HL-60 (cell line): ENCODE data around the gene CRYGB.

Source experiments
- DNase-seq, 2 experiments: peaks; one replicate each; pipeline ENCODE4 v3.0.0-alpha.2; 2010 to 2020; ENCODE audit warnings: low read depth in 1 of 2, low spot score in 1 of 2
- H3K27ac ChIP-seq: fragments of 250-450 bp; sonication (Bioruptor Pico); replicated peaks from 2 replicates; pipeline ENCODE4 v1.5.1; 2020; ENCODE audit warnings: mild to moderate bottlenecking, moderate library complexity
- H3K27me3 ChIP-seq: fragments of 250-450 bp; sonication (Bioruptor Pico); 2 replicates; pipeline ENCODE4 v1.5.1; 2021; ENCODE audit warnings: mild to moderate bottlenecking, moderate library complexity; ENCODE audit not compliant: insufficient read depth, poor library complexity, severe bottlenecking
- H3K4me3 ChIP-seq: replicated peaks from 2 replicates; pipeline ENCODE4 v1.5.1; 2011; ENCODE audit warnings: mild to moderate bottlenecking, control low read depth, low read length; ENCODE audit not compliant: insufficient read depth
- GABPA ChIP-seq: IDR thresholded peaks from 2 replicates; pipeline ENCODE4 v1.6.1; 2012; ENCODE audit warnings: low read depth
- POLR2AphosphoS5 ChIP-seq: IDR thresholded peaks from 2 replicates; pipeline ENCODE4 v1.6.1; 2012; ENCODE audit warnings: low read depth
- SPI1 ChIP-seq: IDR thresholded peaks from 2 replicates; pipeline ENCODE4 v1.6.1; 2012; ENCODE audit warnings: low read depth, mild to moderate bottlenecking, borderline replicate concordance
- TF ChIP-seq, protein P1 (sequence below): IDR thresholded peaks from 2 replicates; pipeline ENCODE4 v1.6.1; 2012; ENCODE audit warnings: low read depth; ENCODE audit not compliant: insufficient replicate concordance
- TF ChIP-seq, protein P2 (sequence below): IDR thresholded peaks from one replicate; pipeline ENCODE4 v1.5.1; 2011; ENCODE audit warnings: low read length, control low read depth, inconsistent platforms; ENCODE audit not compliant: insufficient read depth

CRYGB gene

DNA sequence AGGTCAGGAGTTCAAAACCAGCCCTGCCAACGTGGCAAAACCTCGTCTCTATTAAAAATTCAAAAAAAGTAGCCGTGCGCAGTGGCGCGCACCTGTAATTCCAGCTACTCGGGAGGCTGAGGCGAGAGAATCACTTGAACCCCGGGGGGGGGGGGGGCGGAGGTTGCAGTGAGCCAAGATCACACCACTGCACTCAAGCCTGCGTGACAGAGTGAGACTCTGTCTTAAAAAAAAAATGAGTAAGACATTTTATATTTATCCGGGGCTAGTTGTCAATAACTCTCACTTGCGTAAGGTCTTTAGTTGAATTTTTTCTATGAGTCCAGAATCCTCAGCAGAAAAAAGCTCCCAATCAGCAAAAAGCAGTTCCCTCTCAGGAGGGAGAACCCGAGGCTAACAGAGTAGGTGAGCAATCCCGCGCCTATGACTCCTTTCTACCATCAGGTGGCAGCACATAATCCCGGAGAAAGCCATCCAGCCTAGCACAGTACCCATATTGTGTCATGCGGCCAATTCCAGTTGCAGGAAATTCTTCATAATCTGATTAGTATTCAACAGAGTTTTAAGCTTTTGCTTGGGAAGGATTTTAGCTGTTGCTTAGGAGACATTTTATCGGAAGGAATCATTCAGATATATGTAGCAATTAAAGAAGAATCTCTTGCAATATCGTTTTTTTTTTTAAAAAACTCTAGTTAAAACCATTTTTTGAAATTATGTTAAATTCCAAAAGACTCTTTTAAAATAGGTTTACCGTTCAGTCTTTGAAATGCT is 29.3 kb upstream of the CRYGB start:
- TF ChIP-seq, protein P1, sequence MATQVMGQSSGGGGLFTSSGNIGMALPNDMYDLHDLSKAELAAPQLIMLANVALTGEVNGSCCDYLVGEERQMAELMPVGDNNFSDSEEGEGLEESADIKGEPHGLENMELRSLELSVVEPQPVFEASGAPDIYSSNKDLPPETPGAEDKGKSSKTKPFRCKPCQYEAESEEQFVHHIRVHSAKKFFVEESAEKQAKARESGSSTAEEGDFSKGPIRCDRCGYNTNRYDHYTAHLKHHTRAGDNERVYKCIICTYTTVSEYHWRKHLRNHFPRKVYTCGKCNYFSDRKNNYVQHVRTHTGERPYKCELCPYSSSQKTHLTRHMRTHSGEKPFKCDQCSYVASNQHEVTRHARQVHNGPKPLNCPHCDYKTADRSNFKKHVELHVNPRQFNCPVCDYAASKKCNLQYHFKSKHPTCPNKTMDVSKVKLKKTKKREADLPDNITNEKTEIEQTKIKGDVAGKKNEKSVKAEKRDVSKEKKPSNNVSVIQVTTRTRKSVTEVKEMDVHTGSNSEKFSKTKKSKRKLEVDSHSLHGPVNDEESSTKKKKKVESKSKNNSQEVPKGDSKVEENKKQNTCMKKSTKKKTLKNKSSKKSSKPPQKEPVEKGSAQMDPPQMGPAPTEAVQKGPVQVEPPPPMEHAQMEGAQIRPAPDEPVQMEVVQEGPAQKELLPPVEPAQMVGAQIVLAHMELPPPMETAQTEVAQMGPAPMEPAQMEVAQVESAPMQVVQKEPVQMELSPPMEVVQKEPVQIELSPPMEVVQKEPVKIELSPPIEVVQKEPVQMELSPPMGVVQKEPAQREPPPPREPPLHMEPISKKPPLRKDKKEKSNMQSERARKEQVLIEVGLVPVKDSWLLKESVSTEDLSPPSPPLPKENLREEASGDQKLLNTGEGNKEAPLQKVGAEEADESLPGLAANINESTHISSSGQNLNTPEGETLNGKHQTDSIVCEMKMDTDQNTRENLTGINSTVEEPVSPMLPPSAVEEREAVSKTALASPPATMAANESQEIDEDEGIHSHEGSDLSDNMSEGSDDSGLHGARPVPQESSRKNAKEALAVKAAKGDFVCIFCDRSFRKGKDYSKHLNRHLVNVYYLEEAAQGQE = no peak
- TF ChIP-seq GABPA (no peak), SPI1 (no peak; the same call in 1 of the 2 replicates), POLR2AphosphoS5 (no peak)
- TF ChIP-seq, protein P2, sequence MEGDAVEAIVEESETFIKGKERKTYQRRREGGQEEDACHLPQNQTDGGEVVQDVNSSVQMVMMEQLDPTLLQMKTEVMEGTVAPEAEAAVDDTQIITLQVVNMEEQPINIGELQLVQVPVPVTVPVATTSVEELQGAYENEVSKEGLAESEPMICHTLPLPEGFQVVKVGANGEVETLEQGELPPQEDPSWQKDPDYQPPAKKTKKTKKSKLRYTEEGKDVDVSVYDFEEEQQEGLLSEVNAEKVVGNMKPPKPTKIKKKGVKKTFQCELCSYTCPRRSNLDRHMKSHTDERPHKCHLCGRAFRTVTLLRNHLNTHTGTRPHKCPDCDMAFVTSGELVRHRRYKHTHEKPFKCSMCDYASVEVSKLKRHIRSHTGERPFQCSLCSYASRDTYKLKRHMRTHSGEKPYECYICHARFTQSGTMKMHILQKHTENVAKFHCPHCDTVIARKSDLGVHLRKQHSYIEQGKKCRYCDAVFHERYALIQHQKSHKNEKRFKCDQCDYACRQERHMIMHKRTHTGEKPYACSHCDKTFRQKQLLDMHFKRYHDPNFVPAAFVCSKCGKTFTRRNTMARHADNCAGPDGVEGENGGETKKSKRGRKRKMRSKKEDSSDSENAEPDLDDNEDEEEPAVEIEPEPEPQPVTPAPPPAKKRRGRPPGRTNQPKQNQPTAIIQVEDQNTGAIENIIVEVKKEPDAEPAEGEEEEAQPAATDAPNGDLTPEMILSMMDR = peak; percentile 92
- no peak overlapping the region for H3K27ac ChIP-seq

DNA sequence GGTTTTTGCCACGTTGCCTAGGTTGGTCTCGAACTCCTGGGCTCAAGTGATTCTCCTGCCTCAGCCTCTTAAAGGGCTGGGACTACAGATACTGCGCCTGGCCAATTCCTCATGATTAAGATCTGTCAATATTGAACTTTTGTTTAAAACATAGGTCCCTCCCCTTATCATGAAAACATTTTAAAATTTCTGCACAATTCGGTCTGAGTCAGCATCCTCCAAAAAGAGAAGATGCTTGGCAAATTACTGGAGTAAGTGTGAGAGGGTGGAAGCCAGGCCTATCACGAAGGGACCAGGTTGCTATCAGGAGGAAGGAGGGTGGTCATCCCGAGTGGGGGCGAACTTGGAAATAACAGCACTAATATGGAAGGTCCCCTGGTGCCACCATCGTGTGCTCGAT is 28.2 kb upstream of the CRYGB start:
- TF ChIP-seq SPI1 (no peak), POLR2AphosphoS5 (no peak), GABPA (no peak)
- TF ChIP-seq, protein P2 = no peak
- TF ChIP-seq, protein P1 = no peak
- H3K27me3 ChIP-seq = no peaks in the 10 kb centered on the region
- no peak overlapping the region for H3K27ac ChIP-seq
- H3K4me3 ChIP-seq = no peak overlapping the region
- DNase-seq = no peak

More for the DNA sequence above, 29.3 kb upstream of the CRYGB start:
- no peak overlapping the region for H3K4me3 ChIP-seq
- H3K27me3 ChIP-seq = no peaks in the 10 kb centered on the region
- peak; percentile 50 to 82 for DNase-seq

DNA sequence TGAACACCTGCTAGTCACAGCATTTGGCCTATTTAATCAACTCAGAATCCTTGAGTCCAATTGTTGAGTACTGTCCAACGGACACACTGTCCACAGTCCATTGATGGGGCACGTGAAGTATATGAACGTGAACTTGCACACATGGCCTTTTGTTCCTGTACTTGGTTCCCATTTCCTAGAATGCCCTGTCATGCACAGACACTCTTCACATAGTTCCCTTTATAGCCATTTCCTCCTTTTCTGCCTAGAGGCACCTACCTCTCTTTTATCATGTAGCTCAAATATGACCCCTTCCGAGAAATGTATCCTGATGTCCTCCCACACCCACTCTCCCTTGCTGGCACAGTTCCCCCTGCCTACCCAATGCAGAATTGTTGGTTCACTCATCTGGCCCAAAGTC is 26.2 kb upstream of the CRYGB start:
- H3K27me3 ChIP-seq = no peaks in the 10 kb centered on the region

More for the DNA sequence above, 26.2 kb upstream of the CRYGB start:
- H3K4me3 ChIP-seq = no peak overlapping the region
- peak; percentile 3 to 69 for DNase-seq
- TF ChIP-seq GABPA = no peak
- peak; percentile 72; the same call in 1 of the 2 replicates for TF ChIP-seq SPI1
- TF ChIP-seq POLR2AphosphoS5 = no peak
- TF ChIP-seq, protein P2 = no peak
- TF ChIP-seq, protein P1 = no peak
- H3K27ac ChIP-seq = no peak overlapping the region
